Common myeloid progenitor, CD34-positive (primary cell): ENCODE measurements around the gene PRDM7.
A peak's percentile ranks its signal among the peaks of the same experiment; 100 is the strongest.
"Not testable (repeated sequence)": the region's sequence is repeated elsewhere in the genome, so short reads cannot be mapped to it uniquely, and the experiment has no call there.

Experiments used
- CTCF ChIA-PET: fragments of 350-600 bp; sonication (Branson Sonifier 250); formaldehyde crosslinking; loops from one replicate; lab custom pipeline; 2021; ENCODE audit warnings: antibody characterized with exemption; lab: Charles Lee
- POLR2A ChIA-PET: fragments of 350-600 bp; sonication (Branson Sonifier 250); formaldehyde crosslinking; loops from one replicate; lab custom pipeline; 2021; ENCODE audit warnings: antibody characterized with exemption; lab: Charles Lee
- DNase-seq, 3 donors: peaks; one replicate each; pipeline versions ENCODE4 v3.0.0 to v3.0.0-alpha.2; 2013
- H3K27ac ChIP-seq, 2 experiments: 1 replicate in 1 of 2; 2 replicates in 1 of 2; pipeline ENCODE4 v1.7.0; 2013; ENCODE audit warnings: inconsistent platforms in 2 of 2, low read length in 2 of 2, mild to moderate bottlenecking in 2 of 2, low read depth in 1 of 2, moderate library complexity in 1 of 2; ENCODE audit not compliant: severe bottlenecking in 2 of 2, insufficient read depth in 1 of 2, poor library complexity in 1 of 2
- H3K27me3 ChIP-seq, 5 experiments: replicated peaks in 2 of 5; 1 replicate in 3 of 5; 2 replicates in 2 of 5; pipeline versions ENCODE4 v1.6.1 to v1.7.0; 2013; ENCODE audit warnings: low read length in 4 of 5, mild to moderate bottlenecking in 2 of 5, moderate library complexity in 2 of 5, inconsistent platforms in 1 of 5; ENCODE audit not compliant: insufficient read depth in 5 of 5, control insufficient read depth in 4 of 5
- H3K36me3 ChIP-seq, 4 experiments: 1 replicate in 2 of 4; 2 replicates in 2 of 4; pipeline versions ENCODE4 v1.6.1 to v1.7.0; 2013; ENCODE audit warnings: low read length in 3 of 4, control low read depth in 1 of 4, mild to moderate bottlenecking in 1 of 4; ENCODE audit not compliant: control insufficient read depth in 4 of 4, insufficient read depth in 4 of 4
- H3K4me1 ChIP-seq, 4 experiments: 1 replicate in 3 of 4; 2 replicates in 1 of 4; pipeline versions ENCODE4 v1.6.1 to v1.7.1; 2013; ENCODE audit warnings: low read length in 3 of 4, mild to moderate bottlenecking in 3 of 4, control low read depth in 1 of 4, inconsistent platforms in 1 of 4, moderate library complexity in 1 of 4; ENCODE audit not compliant: control insufficient read depth in 4 of 4, insufficient read depth in 4 of 4; ENCODE audit errors: control extremely low read depth in 1 of 4
- H3K4me3 ChIP-seq, 7 experiments: 1 replicate in 4 of 7; 2 replicates in 3 of 7; pipeline versions ENCODE4 v1.5.1 to v1.7.0; 2013; ENCODE audit warnings: mild to moderate bottlenecking in 7 of 7, low read length in 6 of 7, moderate library complexity in 6 of 7, inconsistent platforms in 2 of 7, low read depth in 2 of 7, control low read depth in 1 of 7; ENCODE audit not compliant: insufficient read depth in 4 of 7, control insufficient read depth in 1 of 7; ENCODE audit errors: extremely low read depth in 1 of 7
- H3K9me3 ChIP-seq, 5 experiments: 1 replicate in 4 of 5; 2 replicates in 1 of 5; pipeline versions ENCODE4 v1.6.1 to v1.7.1; 2013; ENCODE audit warnings: low read length in 4 of 5, mild to moderate bottlenecking in 2 of 5, inconsistent platforms in 1 of 5, low read depth in 1 of 5, moderate library complexity in 1 of 5; ENCODE audit not compliant: control insufficient read depth in 4 of 5, insufficient read depth in 2 of 5; ENCODE audit errors: control extremely low read depth in 1 of 5
- WGBS: methylation state at CpG from one replicate; pipeline ENCODE4 v1.1.5; 2013; ENCODE audit not compliant: insufficient coverage; 5-methylcytosine and 5-hydroxymethylcytosine counted together

Gene PRDM7

GRCh38 chr16:90093799-90094198 is 16.7 kb upstream of the PRDM7 start:
- H3K27me3 ChIP-seq, H3K36me3 ChIP-seq, H3K4me1 ChIP-seq, H3K9me3 ChIP-seq, POLR2A ChIA-PET, H3K27ac ChIP-seq, H3K4me3 ChIP-seq, DNase-seq: not testable (repeated sequence)
- WGBS, result 93% methylated on average over 15 of the region's 30 CpGs
- CTCF ChIA-PET, result interaction anchor here (1.0 kb wide), 1 partner anchor 10 kb away, joined by 3 read pairs; no protein-coding TSS in a partner anchor

GRCh38 chr16:90092781-90093180 is 15.7 kb upstream of the PRDM7 start:
- CTCF ChIA-PET, result interaction anchor here (1.0 kb wide), 1 partner anchor 9 kb away, joined by 3 read pairs; no protein-coding TSS in a partner anchor
- POLR2A ChIA-PET, result not testable (repeated sequence)
- WGBS, result 69% methylated on average over 2 of the region's 4 CpGs

GRCh38 chr16:90084215-90084950 is 7.3 kb upstream of the PRDM7 start:
- H3K27me3 ChIP-seq, result no peaks in the 10 kb centered on the region
- peak in 1 of 3 donors; percentile 3 for DNase-seq
- H3K4me3 ChIP-seq, result no peak overlapping the region
- H3K27ac ChIP-seq, result no peak overlapping the region
- POLR2A ChIA-PET, result no interaction called here
- no peaks in the 10 kb centered on the region for H3K9me3 ChIP-seq
- CTCF ChIA-PET, result interaction anchor here (0.9 kb wide), 1 partner anchor 9 kb away, joined by 3 read pairs; a partner anchor contains a TSS
- 100% methylated on average over 3 of the region's 4 CpGs for WGBS
- no peaks in the 10 kb centered on the region for H3K36me3 ChIP-seq
- H3K4me1 ChIP-seq, result peaks cover 0 to 5% (median 2%) of the 10 kb centered on the region in 4 experiments

More at GRCh38 chr16:90092781-90093180, 15.7 kb upstream of the PRDM7 start:
- H3K9me3 ChIP-seq, H3K4me3 ChIP-seq, H3K27me3 ChIP-seq, H3K36me3 ChIP-seq, H3K27ac ChIP-seq, H3K4me1 ChIP-seq, DNase-seq: not testable (repeated sequence)

GRCh38 chr16:90083139-90083538 is 6.0 kb upstream of the PRDM7 start:
- H3K4me1 ChIP-seq, result peaks cover 0 to 10% (median 7%) of the 10 kb centered on the region in 4 experiments
- no peaks in the 10 kb centered on the region for H3K36me3 ChIP-seq
- WGBS, result 100% methylated on average over 7 of the region's 8 CpGs
- ChIA-PET POLR2A (no interaction called here), CTCF (interaction anchor here (0.9 to 2.0 kb wide), 2 partner anchors 10 to 12 kb away, joined by 3 to 5 read pairs; a partner anchor contains a TSS)
- DNase-seq, result no peak
- H3K9me3 ChIP-seq, result no peaks in the 10 kb centered on the region
- H3K4me3 ChIP-seq, result peak overlapping the region in 1 of 7 experiments; percentile 83
- no peak overlapping the region for H3K27ac ChIP-seq
- H3K27me3 ChIP-seq, result no peaks in the 10 kb centered on the region

- CTCF ChIA-PET, result interaction anchor here (0.9 kb wide), 1 partner anchor 16 kb away, joined by 3 read pairs; no protein-coding TSS in a partner anchor
- 29% methylated on average over 6 of the region's 7 CpGs for WGBS
- POLR2A ChIA-PET, result no interaction called here
These were observed 4.5 kb upstream of the PRDM7 start for GRCh38 chr16:90081606-90081970.

GRCh38 chr16:90078579-90078895 is 1.4 kb upstream of the PRDM7 start:
- CTCF ChIA-PET, result no interaction called here
- H3K4me1 ChIP-seq, result peaks cover 2 to 26% (median 20%) of the 10 kb centered on the region in 4 experiments
- no peak overlapping the region for H3K27ac ChIP-seq
- POLR2A ChIA-PET, result no interaction called here
- no peaks in the 10 kb centered on the region for H3K27me3 ChIP-seq
- H3K9me3 ChIP-seq, result no peaks in the 10 kb centered on the region
- H3K4me3 ChIP-seq, result peak overlapping the region in 1 of 7 experiments; percentile 55
- DNase-seq, result peak in 2 of 3 donors; percentile 21 to 34
- 63% methylated on average over 4 of the region's 6 CpGs for WGBS
- no peaks in the 10 kb centered on the region for H3K36me3 ChIP-seq

More at GRCh38 chr16:90081606-90081970, 4.5 kb upstream of the PRDM7 start:
- Histone ChIP-seq H3K36me3 (no peaks in the 10 kb centered on the region), H3K9me3 (no peaks in the 10 kb centered on the region), H3K27me3 (no peaks in the 10 kb centered on the region), H3K4me1 (peaks cover 2 to 25% (median 20%) of the 10 kb centered on the region in 4 experiments), H3K27ac (no peak overlapping the region), H3K4me3 (peak overlapping the region in 1 of 7 experiments; percentile 75)
- no peak for DNase-seq
